ENCODE measurements around the gene DNAH12. TPM values are rescaled to one million over a fixed set of nuclear protein-coding genes. Genes with fewer than 3 reads are reported as not detected.

Gene DNAH12
- total and polyA plus RNA-seq, 2 of the 4 experiments (the other 2 are of a cell fraction): under 0.01 to 0.02 TPM

DNA sequence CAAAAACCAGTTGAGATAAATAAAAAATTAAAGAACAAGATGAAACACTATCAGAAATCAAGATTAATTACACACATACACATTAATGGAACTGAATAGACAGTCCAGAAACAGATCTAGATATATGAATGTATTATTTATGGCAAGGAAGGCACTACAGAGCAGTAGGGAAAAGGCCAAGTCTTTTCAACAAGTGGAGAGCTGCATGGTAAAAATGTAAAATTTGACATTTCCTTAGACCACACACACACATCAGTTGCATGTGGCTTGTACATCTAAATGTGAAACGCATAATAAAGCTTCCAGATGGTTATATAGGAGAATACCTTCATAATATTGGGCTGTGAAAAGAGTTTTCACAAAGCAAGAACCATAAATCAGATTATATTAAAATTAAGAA is 193.9 kb downstream of the DNAH12 start:
- no peak overlapping the region for H3K4me2 ChIP-seq (ENCODE audit: low read depth, low read length)
- no peak overlapping the region for H2AK9ac ChIP-seq (replicated peaks; ENCODE audit: low read depth, low read length, poor library complexity)
- no peaks in the 10 kb centered on the region for H3K79me1 ChIP-seq (ENCODE audit: low read depth in 1 of 2, low read length in 2 of 2)
- H2BK15ac ChIP-seq (ENCODE audit: low read depth, low read length): no peak overlapping the region
- no peak overlapping the region for H4K8ac ChIP-seq (ENCODE audit: low read depth in 2 of 2, low read length in 2 of 2)
- H2AK5ac ChIP-seq (ENCODE audit: low read depth, low read length): no peak overlapping the region
- H4K5ac ChIP-seq (ENCODE audit: low read depth, low read length): no peak overlapping the region
- no peak overlapping the region for H3K14ac ChIP-seq (replicated peaks; ENCODE audit: low read depth, low read length)
- H2BK5ac ChIP-seq (ENCODE audit: low read depth, low read length, poor library complexity, severe bottlenecking): no peak overlapping the region
- H3K4me3 ChIP-seq (ENCODE audit: insufficient read depth, low read depth, low read length): no peak overlapping the region
- ATAC-seq (ENCODE audit: low read depth) (no peak), DNase-seq (no peak)
- ChIA-PET POLR2A (ENCODE audit: unreplicated experiment) (no interaction called here), CTCF (no interaction called here)
- H3K9me1 ChIP-seq (ENCODE audit: insufficient read depth, low read length): no peaks in the 10 kb centered on the region
- no peaks in the 10 kb centered on the region for H3K9me3 ChIP-seq (ENCODE audit: control insufficient read depth, insufficient read depth, low read length)
- no peaks in the 10 kb centered on the region for H4K20me1 ChIP-seq (ENCODE audit: insufficient read depth, low read length)
- intact Hi-C loops (cut with micrococcal nuclease): no loop called here
- no peak overlapping the region for H3K9ac ChIP-seq (ENCODE audit: low read depth, low read length)
- no CpG with 5 or more reads among the region's 1 CpG for WGBS, 2 experiments (ENCODE audit: extremely low coverage in 2 of 2, insufficient read length in 1 of 2)
- in situ Hi-C loops (cut with MboI; ENCODE audit: low sequenced_read_pairs): no loop called here
- no peak overlapping the region for H3K27ac ChIP-seq (ENCODE audit: insufficient read depth, low read length)
- H3K27me3 ChIP-seq (ENCODE audit: control insufficient read depth, insufficient read depth, low read length): no peaks in the 10 kb centered on the region
- no peak overlapping the region for H2BK20ac ChIP-seq (ENCODE audit: low read depth, low read length)
- H3K23ac ChIP-seq (ENCODE audit: low read depth, low read length): no peak overlapping the region
- H3K56ac ChIP-seq (ENCODE audit: extremely low read depth, insufficient read depth, low read length): no peak overlapping the region
- no peak overlapping the region for H3K4ac ChIP-seq (ENCODE audit: low read depth, low read length)
- no peak overlapping the region for H4K91ac ChIP-seq (ENCODE audit: insufficient read depth, low read depth, low read length)
- TF ChIP-seq RFX5 (IDR thresholded peaks at IDR 0.05; ENCODE audit: low read depth, low read length) (no peak), MAZ (IDR thresholded peaks at IDR 0.05; ENCODE audit: borderline replicate concordance, low read depth, low read length) (no peak), CHD1 (IDR thresholded peaks at IDR 0.05; ENCODE audit: low read depth, low read length) (no peak), RCOR1 (IDR thresholded peaks at IDR 0.05; ENCODE audit: insufficient replicate concordance, low read length) (no peak), POLR2A (IDR thresholded peaks at IDR 0.05; ENCODE audit: low read depth, low read length) (no peak), FOS (IDR thresholded peaks at IDR 0.05; ENCODE audit: low read depth, low read length) (no peak), SMC3 (IDR thresholded peaks at IDR 0.05; ENCODE audit: low read depth, low read length) (no peak), MAFK (IDR thresholded peaks at IDR 0.05; ENCODE audit: low read depth, low read length) (no peak)
- TF ChIP-seq, protein P1, sequence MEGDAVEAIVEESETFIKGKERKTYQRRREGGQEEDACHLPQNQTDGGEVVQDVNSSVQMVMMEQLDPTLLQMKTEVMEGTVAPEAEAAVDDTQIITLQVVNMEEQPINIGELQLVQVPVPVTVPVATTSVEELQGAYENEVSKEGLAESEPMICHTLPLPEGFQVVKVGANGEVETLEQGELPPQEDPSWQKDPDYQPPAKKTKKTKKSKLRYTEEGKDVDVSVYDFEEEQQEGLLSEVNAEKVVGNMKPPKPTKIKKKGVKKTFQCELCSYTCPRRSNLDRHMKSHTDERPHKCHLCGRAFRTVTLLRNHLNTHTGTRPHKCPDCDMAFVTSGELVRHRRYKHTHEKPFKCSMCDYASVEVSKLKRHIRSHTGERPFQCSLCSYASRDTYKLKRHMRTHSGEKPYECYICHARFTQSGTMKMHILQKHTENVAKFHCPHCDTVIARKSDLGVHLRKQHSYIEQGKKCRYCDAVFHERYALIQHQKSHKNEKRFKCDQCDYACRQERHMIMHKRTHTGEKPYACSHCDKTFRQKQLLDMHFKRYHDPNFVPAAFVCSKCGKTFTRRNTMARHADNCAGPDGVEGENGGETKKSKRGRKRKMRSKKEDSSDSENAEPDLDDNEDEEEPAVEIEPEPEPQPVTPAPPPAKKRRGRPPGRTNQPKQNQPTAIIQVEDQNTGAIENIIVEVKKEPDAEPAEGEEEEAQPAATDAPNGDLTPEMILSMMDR (conservative IDR thresholded peaks at IDR 0.05; ENCODE audit: low read depth, low read length): no peak
- TF ChIP-seq, protein P2, sequence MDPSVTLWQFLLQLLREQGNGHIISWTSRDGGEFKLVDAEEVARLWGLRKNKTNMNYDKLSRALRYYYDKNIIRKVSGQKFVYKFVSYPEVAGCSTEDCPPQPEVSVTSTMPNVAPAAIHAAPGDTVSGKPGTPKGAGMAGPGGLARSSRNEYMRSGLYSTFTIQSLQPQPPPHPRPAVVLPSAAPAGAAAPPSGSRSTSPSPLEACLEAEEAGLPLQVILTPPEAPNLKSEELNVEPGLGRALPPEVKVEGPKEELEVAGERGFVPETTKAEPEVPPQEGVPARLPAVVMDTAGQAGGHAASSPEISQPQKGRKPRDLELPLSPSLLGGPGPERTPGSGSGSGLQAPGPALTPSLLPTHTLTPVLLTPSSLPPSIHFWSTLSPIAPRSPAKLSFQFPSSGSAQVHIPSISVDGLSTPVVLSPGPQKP (IDR thresholded peaks at IDR 0.05; ENCODE audit: borderline replicate concordance, low read depth, low read length): no peak
- TF ChIP-seq, protein P3, sequence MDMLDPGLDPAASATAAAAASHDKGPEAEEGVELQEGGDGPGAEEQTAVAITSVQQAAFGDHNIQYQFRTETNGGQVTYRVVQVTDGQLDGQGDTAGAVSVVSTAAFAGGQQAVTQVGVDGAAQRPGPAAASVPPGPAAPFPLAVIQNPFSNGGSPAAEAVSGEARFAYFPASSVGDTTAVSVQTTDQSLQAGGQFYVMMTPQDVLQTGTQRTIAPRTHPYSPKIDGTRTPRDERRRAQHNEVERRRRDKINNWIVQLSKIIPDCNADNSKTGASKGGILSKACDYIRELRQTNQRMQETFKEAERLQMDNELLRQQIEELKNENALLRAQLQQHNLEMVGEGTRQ (IDR thresholded peaks at IDR 0.05; ENCODE audit: low read depth, low read length): no peak
- H3K36me3 ChIP-seq (ENCODE audit: control insufficient read depth, insufficient read depth, low read length): no peaks in the 10 kb centered on the region
- dilution Hi-C loops (cut with HindIII; ENCODE audit: low sequenced_read_pairs, unreplicated experiment): no loop called here
- no peak overlapping the region for H3K18ac ChIP-seq (ENCODE audit: low read depth, low read length)
- no peak overlapping the region for H2AFZ ChIP-seq (replicated peaks; ENCODE audit: low read length, poor library complexity)
- no TSS peak for BruUV-seq (replicated peaks)
- H2BK120ac ChIP-seq (ENCODE audit: low read depth, low read length): no peak overlapping the region
- no peaks in the 10 kb centered on the region for H3K4me1 ChIP-seq (ENCODE audit: control insufficient read depth, insufficient read depth, low read length)

Measured in IMR-90 (cell line).